Loucy (cell line): ENCODE measurements around the gene SERPINA5.

Experiments
- CTCF ChIP-seq: fragments of 200-600 bp; sonication (generic); conservative IDR thresholded peaks from 2 replicates; pipeline ENCODE4 v1.5.1; 2014; ENCODE audit warnings: mild to moderate bottlenecking, antibody characterized with exemption, low read length
- EZH2phosphoT487 ChIP-seq: fragments of 200-600 bp; IDR thresholded peaks from 2 replicates; pipeline ENCODE4 v1.6.1; 2018; ENCODE audit warnings: antibody characterized with exemption, mild to moderate bottlenecking, moderate library complexity, borderline replicate concordance

- no peak for TF ChIP-seq CTCF
- TF ChIP-seq EZH2phosphoT487: no peak
These were observed 33.6 kb downstream of the SERPINA5 start for GRCh38 chr14:94614802-94615201.
